ENCODE data around the gene BRSK2.
"Not testable (repeated sequence)": the region's sequence is repeated elsewhere in the genome, so short reads cannot be mapped to it uniquely, and the experiment has no call there.

BRSK2 gene

GRCh38 chr11:1389932-1390568 is at the start of gene BRSK2:
TSS of gene BRSK2 (plus strand) at chr11:1389934. CDS start at chr11:1390285, 351 bp downstream.
- DNase-seq: no peak

GRCh38 chr11:1340111-1340510 is 49.6 kb upstream of the BRSK2 start:
- DNase-seq: no peak

GRCh38 chr11:1341226-1341625 is 48.5 kb upstream of the BRSK2 start:
- DNase-seq: not testable (repeated sequence)

- DNase-seq: no peak
These were observed 47.7 kb upstream of the BRSK2 start for GRCh38 chr11:1341928-1342524.

- DNase-seq: no peak
These were observed 46.8 kb upstream of the BRSK2 start for GRCh38 chr11:1342946-1343345.

GRCh38 chr11:1343391-1344055 is 46.2 kb upstream of the BRSK2 start:
- DNase-seq: no peak

GRCh38 chr11:1344056-1344635 is 45.6 kb upstream of the BRSK2 start:
- DNase-seq: no peak

GRCh38 chr11:1345737-1346513 is 43.8 kb upstream of the BRSK2 start:
- DNase-seq: no peak

GRCh38 chr11:1346669-1347390 is 42.9 kb upstream of the BRSK2 start:
- DNase-seq: no peak

- not testable (repeated sequence) for DNase-seq
These were observed 42.2 kb upstream of the BRSK2 start for GRCh38 chr11:1347411-1347999.

GRCh38 chr11:1348146-1348795 is 41.5 kb upstream of the BRSK2 start:
- DNase-seq: no peak

- no peak for DNase-seq
These were observed 40.9 kb upstream of the BRSK2 start for GRCh38 chr11:1348796-1349326.

- DNase-seq: no peak
These were observed 40.2 kb upstream of the BRSK2 start for GRCh38 chr11:1349327-1350041.

- no peak for DNase-seq
These were observed 39.5 kb upstream of the BRSK2 start for GRCh38 chr11:1350086-1350725.

GRCh38 chr11:1351278-1351937 is 38.3 kb upstream of the BRSK2 start:
- no peak for DNase-seq

GRCh38 chr11:1352696-1353382 is 36.9 kb upstream of the BRSK2 start:
- DNase-seq: no peak

- no peak for DNase-seq
These were observed 36.2 kb upstream of the BRSK2 start for GRCh38 chr11:1353383-1354124.
